ENCODE data around the gene PHRF1.
A peak's percentile ranks its signal among the peaks of the same experiment; 100 is the strongest.

PHRF1 gene

GRCh38 chr11:617199-617911 is 41.1 kb downstream of the PHRF1 start:
- no peak for DNase-seq

DNA sequence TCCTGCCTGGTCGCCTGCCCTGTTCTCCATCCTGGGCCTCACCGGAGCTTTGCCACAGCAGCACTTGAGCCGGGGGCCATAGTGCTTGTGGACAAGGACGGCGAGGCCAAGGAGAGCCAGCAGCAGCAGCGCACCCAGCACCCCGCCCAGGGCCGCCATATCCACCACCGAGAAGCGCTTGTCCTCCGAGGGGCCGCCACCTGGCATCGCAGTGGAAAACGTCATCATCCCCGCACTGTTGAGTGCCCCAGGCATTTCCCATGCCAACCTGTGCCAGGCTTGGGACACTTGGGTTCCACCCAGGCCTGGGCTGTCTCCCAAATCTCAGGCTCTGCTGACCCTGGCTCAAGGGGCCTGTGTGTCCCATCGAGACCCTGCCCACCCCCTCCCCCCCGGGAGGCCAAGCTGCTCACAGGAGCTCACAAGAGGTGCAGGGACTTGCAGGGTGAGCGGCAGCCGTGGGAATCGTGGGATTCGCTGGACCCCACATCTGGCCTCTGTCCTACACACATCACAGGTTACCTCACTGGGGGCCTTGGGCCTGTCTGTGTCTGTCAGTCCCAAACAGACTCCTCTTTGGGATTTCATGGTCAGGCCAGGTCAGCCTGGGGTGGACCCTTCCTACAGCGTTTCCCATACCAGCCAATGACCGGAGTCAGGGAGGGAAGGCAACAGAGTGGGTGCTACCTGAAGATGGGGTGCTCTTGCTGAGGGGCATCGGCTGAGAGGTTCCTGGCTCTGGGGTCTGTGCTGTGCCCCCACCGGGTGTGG is 41.8 kb downstream of the PHRF1 start:
- DNase-seq = no peak

GRCh38 chr11:618856-619627 is 42.8 kb downstream of the PHRF1 start:
- no peak for DNase-seq

DNA sequence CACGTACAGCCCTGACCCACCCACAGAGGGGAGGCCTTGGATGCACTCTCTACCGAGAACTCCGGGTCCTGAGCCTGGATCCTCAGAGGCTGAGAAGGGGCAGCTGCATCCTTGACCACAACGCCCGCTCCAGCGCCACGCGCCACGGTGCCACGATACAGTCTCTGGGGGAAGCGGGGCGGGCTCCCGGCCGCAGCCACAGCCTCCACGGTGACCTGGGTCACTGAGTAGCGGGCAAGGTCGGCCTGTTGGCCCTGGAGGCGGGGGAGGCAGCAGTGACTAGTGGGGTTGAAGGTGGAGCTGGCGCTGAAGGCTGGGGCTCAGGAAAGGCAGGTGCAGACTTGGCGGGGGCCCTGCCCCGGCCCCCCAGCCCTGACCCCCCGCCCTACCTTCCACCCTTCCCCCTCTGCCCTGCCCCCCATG is 43.4 kb downstream of the PHRF1 start:
- no peak for DNase-seq

DNA sequence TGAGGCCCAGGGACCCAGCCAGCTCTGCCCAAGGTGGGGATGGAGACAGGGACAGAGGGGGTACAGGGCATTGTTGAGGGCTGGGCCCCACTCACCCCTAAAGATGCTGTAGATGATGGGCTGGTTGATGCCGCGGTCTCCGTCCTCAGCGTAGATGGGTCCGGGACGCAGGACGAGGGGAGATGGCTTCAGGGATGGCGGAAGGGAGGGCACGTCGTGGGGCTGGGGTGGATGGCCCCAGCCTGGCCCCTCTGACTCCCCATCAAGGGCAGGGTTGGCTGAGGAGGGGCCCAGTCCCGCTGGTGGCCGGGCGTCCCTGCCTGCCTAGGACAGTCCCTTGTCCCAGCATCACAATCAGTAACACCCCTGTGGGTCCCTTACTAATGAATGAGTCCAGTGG is 43.9 kb downstream of the PHRF1 start:
- no peak for DNase-seq

GRCh38 chr11:620935-621814 is 44.9 kb downstream of the PHRF1 start:
- no peak for DNase-seq

DNA sequence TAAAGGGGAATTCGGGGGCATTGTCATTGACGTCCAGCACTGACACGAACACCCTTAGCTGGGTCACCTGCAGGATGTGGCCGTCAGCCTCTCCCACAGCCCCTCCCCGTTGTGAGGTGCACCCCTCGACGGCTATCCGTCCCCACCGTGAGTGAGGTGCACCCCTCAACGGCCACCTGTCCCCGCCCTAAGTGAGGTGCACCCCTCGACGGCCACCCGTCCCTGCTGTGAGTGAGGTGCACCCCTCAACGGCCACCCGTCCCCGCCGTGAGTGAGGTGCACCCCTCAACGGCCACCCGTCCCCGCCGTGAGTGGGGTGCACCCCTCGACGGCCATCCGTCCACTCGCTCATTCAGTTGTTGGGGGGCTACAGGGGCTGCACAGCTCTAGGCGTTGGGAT is 45.6 kb downstream of the PHRF1 start:
- no peak for DNase-seq

- no peak for DNase-seq
Observed at GRCh38 chr11:623349-623869, 47.1 kb downstream of the PHRF1 start.

- no peak for DNase-seq
Observed at GRCh38 chr11:623999-624704, 47.9 kb downstream of the PHRF1 start.

GRCh38 chr11:624705-625635 is 48.7 kb downstream of the PHRF1 start, which contains the start of gene CDHR5:
CDHR5 (minus strand) TSS chr11:624955; CDS start chr11:624902, 53 bp downstream.
- no peak for DNase-seq

DNA sequence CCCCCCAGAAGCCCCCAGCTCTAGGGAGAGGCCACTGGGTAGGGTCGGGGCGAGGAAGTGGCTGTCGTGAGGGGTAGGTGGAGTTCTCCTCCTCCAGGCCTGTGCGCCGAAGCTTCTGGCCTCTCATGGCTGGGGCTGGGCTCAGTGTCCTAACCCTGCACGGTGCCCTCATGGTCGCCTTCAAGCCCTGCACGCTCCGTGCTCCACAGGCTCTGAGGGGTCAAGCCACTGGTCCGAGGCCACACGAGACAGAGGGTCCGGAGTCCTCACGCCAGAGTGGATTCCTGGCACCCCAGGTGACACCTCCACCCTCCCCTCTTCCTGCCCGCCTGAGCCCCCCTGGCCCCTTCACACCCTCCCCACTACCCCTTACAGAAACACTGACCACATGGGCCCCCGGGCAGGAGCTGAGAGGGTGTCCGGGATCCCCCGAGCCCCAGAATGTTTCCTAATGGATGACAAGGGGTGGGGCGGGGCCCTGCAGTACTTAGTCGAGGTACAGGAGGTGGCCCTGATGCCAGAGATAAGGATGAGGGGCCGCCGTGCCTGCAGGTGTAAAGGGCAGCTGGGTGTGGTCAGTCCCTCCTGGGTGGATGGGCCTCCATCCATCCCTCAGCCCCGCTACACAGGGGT is 49.5 kb downstream of the PHRF1 start:
- no peak for DNase-seq

GRCh38 chr11:626475-627307 is 50.4 kb downstream of the PHRF1 start, which contains the start of gene SCT:
SCT (minus strand) TSS chr11:627181; CDS start chr11:627143, 38 bp downstream.
- no peak for DNase-seq

- no peak for DNase-seq
Observed at GRCh38 chr11:627308-627576, 51.0 kb downstream of the PHRF1 start.

GRCh38 chr11:628056-628455 is 51.8 kb downstream of the PHRF1 start:
- no peak for DNase-seq

DNA sequence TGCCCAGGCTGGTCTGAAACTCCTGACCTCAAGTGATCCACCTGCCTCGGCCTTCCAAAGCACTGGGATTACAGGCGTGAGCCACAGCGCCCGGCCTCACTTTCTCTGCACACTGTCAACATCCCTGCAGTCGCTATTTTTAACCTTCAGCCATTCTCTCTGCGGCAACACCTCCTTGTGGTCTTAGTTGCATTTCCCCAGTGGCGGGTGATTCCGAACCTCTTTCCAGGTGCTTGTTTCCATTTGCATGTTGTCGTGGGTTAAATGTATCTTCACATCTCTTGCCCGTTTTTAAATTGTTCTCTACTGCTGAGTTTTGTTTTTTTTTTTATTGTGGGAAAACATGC is 52.9 kb downstream of the PHRF1 start:
- DNase-seq = peak in 1 of 3 experiments; percentile 48

DNA sequence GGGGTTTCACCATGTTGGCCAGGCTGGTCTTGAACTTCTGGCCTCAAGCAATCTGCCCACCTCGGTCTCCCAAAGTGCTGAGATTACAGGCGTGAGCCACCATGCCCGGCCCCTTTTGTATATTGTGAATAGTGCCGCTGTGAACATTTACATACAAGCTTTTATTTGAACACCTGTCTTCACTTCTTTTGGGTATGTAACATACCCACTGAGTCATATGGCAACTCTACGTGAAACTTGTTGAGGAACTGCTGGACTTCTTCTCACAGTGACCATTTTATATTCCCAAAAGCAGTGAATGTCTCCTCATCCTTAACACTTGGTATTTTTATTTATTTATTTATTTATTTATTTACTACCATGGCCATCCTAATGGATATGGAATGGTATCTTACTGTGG is 54.6 kb downstream of the PHRF1 start:
- no peak for DNase-seq

DNA sequence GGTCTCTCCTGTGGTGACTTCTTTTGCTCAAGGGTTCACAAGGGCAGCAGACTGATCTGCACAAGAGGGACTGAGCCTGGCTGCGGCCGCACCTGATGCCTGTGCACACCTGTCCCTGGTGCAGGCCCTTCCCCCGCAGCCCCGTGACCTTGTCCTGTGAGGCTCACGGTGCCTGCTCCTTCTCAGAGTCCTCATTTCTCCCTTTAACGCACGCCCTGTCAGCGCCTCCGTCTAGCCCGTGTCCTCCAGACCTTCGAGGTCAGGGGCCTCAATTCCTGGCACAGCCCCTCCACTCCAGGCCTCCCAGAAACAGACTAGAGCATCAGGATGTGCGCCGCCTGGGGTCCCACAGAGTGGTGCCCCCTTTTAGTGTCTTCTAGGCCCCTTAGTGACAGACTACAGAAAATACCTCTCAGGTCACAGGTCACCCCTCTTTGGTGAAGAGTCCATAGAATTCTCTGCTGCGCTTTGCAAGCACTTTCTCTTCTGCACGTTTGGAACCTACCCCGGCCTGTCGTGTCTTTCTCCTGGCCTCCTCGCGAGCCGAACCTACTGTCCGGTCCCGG is 59.8 kb downstream of the PHRF1 start:
- DNase-seq = no peak

GRCh38 chr11:636511-637332 is 60.5 kb downstream of the PHRF1 start, which contains the start of gene DRD4:
DRD4 (plus strand) TSS chr11:637269; CDS start chr11:637305, 36 bp downstream.
- no peak for DNase-seq

Data from NCI-H1417 (cell line).